ENCODE results near the gene ATP8B1.
A peak's percentile ranks its signal among the peaks of the same experiment; 100 is the strongest.
"Not testable (repeated sequence)": the region's sequence is repeated elsewhere in the genome, so short reads cannot be mapped to it uniquely, and the experiment has no call there.

Gene ATP8B1

DNA sequence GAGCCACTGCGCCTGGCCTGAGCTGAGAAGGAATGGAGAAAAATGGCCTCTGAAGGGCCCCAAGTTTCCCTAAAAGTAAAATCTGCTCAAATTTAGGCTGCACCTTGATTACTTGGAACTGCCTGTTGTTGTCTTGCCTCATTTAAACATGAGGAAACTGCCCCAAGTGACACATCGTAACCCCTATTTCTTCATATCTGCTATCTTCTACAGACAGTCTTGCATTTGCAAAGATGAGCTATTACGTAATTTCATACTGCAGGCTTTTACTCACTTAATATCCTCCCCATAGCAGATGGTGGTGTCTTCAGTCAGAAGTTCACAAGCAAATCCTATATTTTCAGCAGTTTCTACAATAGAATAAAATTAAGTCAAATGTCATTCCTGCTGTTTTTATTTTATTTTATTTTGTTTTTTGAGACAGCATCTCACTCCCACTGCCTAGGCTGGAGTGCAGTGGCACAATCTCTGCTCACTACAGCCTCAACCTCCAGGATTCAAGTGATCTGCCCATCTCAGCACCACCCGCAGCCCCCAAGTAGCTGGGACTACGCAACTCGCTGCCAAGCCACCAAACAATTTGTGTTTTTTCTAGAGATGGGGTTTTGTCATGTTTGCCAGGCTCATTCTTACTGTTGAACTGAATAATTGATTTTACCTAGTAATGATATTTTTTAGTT is 136.2 kb downstream of the ATP8B1 start:
- no peak for DNase-seq (ENCODE audit: low read depth, low spot score)

DNA sequence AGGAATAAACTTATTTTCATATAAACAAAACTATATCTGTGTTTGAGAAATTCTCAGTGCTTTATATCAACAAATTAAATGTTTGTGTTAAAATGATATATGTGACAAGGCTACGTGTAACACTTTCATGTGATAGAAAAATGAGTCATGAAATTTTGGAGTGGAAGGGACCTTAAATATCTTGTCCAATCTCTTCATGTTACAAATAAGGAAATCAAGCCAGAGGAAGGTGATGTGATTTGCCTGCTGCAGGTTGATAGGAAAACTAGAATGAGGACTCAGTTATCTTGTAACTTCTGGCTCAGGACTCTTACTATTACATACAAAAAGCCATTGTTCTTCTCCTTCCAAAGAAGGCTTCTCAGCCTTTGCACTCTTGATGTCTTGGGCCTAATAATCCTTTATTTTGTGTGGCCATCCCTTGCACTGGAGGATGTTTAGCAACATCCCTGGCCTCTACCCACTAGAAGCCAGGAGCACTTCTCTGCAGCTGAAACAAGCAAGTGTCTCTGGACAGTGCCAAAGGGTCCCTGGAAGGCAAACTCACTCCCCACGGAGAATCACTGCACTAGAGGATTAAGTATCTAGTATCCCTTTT is 138.4 kb downstream of the ATP8B1 start:
- no peak for DNase-seq (ENCODE audit: low read depth, low spot score)

DNA sequence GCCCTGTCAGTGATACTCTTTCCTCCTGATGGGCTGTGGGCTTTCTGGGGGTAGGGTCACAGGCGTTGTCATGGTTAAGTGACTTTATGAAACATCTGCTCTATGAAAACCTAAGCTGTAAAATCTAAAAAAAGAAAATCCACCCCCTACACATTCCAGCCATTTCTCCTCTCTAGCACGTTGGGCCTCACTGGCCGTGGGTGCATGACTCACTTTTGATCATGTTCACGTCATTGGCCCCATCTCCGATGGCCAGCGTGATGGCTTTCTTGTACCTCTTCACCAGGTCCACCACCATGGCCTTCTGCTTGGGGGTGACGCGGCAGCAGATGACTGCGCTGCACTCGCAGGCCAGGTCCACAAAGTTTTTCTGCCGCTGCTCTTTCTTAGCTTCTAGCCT is 142.2 kb downstream of the ATP8B1 start:
- no peak for DNase-seq (ENCODE audit: low read depth, low spot score)

DNA sequence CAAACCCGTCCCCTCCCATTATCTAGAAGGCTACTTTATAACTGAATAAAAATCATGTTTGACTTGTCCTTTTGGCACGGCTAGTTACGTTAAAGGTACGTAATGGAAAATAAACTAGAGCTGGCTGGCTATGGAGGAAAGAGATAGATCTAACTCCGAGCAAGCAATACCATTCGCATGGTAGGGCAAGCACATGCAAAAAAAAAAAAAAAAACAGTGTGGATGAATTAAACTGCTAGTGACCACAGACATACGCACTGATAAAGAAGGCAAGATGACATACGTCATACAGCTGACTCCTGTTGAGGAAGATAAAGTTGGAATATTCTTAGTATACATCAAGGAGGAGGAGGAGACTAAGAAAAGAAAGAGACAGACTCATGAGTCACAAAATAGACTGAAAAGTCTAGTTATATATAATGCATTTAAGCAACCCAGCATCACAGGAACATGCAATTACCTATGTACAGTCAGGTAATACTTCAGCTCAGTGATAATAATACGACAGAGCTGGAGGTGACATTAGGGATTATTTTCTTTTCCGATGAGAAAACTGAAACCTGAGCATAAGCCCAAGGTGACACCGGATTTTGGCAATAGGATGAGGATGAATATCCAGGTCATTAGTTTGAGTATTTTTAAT is 143.5 kb downstream of the ATP8B1 start:
- no peak for DNase-seq (ENCODE audit: low read depth, low spot score)

DNA sequence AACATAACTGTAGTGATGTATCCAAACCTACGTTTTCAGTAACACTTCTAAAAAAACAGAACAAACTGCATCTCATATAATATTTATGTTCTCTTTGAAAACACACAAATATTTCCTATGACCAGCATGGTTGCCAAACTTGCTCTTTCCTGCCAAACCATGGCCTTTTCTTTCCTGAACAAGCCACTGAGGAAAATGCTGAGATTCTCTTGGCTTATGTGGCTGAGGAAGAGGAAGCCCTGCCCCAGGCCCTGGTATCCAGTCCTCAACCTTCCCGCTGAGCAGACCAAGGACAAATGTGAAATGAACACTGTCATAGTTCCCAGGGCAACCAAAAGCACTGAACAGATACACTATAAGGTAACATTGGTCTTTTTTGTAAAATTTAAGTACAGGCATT is 145.6 kb downstream of the ATP8B1 start:
- no peak for DNase-seq (ENCODE audit: low read depth, low spot score)

DNA sequence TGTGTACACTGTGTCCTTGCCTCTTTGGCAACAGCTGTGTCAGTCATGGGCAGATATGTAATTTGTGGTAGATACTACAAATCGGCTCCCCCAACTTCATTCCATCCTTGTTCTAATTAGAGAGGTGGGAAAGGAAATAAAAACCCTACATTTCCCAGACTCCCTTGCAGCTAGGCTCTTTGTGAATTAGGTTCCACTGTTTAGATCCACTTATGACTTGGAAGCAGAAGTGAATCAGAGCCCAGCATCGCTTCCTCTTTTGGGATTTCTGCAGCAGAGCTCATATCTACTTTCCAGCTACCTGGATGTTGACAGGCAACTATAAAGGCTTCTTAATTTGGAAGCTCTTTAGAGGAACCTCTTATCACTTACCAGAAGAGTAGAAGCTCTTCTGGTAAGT is 147.4 kb downstream of the ATP8B1 start:
- DNase-seq (ENCODE audit: low read depth, low spot score), result no peak

DNA sequence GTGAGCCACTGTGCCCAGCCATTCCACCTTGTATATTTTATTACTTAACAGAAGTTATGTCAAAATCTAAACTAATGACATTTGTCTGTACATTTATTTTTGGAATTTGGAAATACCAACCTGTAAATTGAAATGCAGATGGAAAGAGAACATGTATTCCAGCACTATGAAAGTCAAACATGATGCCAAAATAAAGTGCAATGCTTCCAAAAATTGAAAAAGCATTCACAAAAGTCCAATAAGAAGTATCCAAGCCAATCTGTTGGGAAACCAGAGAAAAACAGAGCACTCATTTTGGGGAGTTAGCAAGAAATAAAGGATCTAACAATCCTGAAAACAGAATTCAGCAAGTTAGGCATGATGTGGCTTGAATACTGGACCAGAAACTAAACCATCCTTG is 151.2 kb downstream of the ATP8B1 start:
- DNase-seq (ENCODE audit: low read depth, low spot score), result no peak

DNA sequence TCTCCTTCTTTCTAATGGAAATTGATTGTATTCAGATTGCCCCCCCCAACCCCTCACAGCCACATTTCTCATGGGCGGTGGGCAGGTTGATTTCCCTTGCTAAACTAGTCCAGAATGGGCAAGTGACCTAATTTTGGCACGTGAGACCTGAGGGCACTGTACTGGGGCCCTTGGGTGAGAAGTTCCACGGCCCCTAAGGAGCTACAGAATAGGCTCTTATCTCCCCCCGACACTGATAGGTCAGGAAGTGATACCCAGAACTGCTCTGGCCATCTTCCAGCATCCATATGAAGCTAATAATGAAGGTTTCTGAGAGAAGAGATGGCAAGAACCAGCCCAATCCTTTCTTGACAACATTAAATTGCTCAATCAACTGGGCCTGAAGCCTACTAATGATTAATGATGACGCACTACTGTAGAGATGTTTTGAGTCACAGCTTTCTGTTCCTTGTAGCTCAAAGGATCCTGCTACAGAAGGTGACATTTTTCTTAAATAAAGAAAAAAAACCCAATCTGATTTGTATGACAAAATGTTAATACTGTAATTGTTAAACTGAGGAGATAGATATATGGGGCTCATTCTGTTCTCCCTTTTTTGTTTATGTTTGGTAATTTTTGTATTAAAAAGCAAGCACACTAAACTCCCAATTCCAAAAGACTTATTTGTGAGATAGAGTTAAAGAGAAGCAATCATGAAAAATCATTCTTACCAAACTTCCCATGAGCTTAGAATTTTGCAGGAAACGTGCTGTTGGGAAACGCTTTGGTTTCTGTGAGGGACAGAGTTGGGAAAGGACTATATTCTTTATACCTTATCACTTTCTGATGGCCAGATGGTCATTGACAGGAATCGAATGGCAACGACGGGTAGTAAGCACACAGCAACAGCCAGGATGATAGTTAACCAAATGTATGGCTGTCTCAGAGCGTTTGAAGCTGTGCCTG is 153.3 kb downstream of the ATP8B1 start:
- no peak for DNase-seq (ENCODE audit: low read depth, low spot score)

DNA sequence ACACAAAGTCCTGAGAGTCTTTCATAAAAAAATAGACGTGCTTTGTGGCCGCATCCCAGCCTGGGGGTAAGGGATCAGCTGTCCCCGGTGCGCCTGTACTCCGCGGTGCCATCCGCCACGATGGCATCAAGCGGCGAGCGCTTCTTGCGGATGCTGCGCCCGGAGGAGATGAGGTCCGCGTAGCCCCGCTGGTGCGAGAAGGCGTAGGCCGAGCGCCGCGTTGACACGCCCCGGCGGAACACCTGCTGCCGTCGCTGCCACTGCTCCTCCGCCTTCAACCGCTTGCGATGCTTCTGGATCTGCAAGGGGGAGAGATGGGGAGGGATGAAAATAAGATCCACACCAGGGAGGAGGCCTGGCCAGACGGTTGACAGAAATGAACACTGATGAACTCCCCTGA is 154.7 kb downstream of the ATP8B1 start:
- no peak for DNase-seq (ENCODE audit: low read depth, low spot score)

DNA sequence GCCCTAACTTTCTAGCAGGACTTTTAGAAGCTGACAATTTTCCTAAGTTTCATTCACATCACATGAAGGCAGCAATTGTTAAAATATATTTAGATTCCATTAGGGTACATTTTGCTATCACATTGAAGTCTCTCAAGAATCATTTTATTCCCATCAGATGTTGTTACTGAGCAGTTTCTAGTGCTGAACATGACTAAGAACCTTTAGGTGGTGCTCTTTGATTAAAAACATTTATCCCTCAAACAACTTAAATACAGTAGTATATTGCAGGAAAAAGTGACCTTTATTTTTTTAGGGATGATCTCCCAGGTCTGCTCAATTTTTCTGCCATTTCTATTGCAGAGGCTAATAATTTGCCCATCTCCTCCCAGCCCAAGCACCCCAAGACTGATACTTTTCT is 158.6 kb downstream of the ATP8B1 start:
- no peak for DNase-seq (ENCODE audit: low read depth, low spot score)

DNA sequence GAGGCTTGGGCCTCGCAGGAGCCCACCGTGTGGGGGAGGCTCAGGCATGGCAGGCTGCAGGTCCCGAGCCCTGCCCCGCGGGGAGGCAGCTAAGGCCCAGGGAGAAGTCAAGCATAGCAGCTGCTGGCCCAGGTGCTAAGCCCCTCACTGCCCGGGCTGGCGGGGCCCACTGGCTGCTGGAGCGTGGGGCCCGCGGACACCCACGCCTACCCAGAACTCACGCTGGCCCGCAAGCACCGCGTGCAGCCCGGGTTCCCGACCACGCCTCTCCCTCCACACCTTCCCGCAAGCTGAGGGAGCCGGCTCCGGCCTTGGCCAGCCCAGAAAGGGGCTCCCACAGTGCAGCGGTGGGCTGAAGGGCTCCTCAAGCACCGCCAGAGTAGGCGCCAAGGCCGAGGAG is 159.4 kb downstream of the ATP8B1 start:
- DNase-seq (ENCODE audit: low read depth, low spot score), result not testable (repeated sequence)

DNA sequence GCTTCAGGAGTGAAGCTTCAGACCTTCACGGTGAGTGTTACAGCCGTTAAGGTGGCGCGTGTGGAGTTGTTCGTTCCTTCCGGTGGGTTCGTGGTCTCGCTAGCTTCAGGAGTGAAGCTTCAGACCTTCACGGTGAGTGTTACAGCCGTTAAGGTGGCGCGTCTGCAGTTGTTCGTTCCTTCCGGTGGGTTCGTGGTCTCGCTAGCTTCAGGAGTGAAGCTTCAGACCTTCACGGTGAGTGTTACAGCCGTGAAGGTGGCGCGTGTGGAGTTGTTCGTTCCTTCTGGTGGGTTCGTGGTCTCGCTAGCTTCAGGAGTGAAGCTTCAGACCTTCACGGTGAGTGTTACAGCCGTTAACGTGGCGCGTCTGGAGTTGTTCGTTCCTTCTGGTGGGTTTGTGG is 160.7 kb downstream of the ATP8B1 start:
- not testable (repeated sequence) for DNase-seq (ENCODE audit: low read depth, low spot score)

DNA sequence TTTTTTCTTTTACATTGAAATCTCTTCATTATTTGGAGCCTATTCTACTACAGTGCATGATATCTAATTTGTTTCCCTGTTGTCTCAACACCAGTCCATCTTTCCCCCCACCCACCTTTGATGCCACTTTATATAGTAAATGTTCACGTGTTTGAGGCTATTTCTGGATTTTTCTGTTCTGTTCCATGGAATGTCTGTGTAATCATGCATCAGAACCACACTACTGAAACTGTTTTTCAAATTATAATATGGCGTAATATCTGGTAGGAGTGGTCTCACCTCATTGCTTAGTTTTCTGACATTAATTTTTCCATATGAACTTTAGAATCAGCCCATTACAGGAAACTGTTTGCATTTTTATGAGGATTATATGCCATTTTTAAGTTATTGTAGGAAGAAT is 162.4 kb downstream of the ATP8B1 start:
- no peak for DNase-seq (ENCODE audit: low read depth, low spot score)

DNA sequence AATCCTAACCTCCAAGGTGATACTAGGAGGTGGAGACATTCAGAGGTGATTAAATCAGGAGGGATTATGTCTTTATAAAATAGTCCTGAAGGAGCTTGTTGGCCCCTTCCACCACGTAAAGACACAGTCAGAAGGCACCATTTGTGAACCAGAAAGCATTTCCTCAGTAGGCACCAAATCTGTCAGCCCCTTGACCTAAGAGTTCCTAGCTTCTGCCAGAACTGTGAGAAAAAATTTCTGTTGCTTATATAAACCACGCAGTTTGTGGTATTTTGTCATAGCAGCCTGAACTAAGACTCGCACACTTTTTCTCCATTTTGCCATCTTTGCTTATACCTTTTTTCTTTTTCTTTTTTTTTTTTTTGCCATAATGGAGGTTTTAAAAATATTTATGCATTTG is 162.9 kb downstream of the ATP8B1 start:
- no peak for DNase-seq (ENCODE audit: low read depth, low spot score)

DNA sequence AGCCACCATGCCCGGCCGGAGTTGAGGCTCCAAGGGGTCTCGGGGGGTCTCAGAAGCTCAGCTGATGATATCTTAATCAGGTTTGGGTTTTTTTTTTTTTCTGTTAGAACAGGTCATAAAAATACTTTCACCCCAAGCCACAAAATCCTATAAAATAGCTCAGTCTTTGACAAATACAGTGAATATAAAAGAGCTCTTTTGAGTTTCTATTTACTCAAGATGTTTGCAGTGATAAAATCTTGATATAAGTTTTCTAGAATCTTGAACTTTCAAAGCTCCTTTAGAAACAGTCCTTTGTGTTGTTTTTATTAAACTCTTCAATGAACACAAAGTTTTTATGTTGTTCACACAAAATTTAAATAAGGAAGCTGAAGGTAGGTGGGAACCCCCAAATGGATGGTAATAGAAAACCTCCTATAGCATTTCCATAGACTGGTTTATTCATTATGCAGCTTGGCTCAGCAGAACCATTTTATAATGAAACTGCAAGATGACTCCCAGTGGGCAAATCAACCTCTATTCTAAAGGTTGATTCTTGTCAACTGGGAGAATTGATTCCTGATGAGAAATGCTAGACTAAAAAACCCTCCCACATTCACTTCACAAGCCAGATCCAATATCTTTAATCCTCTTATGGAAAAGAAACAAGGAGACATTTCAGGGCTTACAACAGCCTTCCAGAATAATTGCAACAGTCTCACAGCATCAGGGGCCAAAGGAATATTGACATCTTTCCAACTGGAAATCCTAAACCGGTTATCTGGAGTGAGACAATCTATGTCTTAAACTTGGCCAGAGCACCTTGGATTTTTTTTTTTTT is 167.9 kb downstream of the ATP8B1 start:
- DNase-seq (ENCODE audit: low read depth, low spot score), result no peak

DNA sequence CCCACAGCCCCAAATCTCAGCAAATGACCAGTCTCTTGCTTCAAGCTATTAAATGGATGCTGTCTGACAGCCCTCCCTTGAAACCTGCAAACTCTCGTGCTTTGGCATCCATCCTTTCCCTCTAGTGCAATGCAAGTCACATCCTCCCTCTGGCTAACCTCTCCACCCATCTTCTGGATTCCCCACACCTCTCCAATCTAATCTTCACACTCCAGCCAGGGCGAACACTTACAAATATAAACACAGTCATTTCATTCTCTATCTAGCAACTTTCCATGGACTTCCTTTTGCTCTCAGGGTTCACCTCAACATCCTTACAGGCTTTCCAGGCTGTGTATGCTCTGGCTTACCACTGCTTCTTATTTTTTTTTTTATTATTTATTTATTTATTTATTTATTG is 171.4 kb downstream of the ATP8B1 start:
- DNase-seq (ENCODE audit: low read depth, low spot score), result no peak

DNA sequence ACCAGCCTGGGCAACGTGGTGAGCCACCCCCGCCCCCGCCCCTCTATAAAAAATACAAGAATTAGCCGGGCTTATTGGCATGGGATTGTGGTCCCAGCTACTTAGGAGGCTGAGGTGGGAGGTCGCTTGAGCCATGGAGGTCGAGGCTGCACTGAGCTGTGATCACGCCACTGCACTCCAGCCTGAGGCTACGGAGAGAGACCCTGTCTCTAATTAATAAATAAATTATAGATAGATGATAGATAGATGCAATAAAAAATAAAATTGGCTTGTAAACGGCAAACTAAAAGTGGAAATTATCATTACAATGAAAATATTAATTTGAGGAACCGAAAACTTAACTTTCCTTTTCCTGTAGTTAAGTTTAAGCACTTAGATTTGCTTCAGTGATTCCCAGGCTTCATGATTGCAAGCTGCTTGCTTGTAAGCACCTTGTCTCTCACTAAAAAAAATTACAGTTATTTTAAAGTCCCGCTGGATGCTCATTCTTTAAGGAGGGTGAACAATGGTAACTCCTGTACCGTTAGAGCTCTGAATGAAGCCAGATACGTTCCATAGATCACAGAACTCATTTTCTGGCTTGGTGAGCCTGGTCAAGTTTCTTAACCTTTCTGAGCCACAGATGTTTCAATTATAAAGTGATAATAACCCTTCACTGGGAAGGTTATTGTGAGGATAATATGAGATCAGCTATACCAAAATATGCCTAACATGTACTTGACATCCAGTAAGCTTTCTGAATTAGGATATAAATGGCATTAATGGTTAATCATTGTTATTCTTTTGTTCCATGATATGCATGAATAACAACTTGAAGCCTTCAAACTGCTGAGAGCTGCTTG is 172.1 kb downstream of the ATP8B1 start:
- DNase-seq (ENCODE audit: low read depth, low spot score), result no peak

DNA sequence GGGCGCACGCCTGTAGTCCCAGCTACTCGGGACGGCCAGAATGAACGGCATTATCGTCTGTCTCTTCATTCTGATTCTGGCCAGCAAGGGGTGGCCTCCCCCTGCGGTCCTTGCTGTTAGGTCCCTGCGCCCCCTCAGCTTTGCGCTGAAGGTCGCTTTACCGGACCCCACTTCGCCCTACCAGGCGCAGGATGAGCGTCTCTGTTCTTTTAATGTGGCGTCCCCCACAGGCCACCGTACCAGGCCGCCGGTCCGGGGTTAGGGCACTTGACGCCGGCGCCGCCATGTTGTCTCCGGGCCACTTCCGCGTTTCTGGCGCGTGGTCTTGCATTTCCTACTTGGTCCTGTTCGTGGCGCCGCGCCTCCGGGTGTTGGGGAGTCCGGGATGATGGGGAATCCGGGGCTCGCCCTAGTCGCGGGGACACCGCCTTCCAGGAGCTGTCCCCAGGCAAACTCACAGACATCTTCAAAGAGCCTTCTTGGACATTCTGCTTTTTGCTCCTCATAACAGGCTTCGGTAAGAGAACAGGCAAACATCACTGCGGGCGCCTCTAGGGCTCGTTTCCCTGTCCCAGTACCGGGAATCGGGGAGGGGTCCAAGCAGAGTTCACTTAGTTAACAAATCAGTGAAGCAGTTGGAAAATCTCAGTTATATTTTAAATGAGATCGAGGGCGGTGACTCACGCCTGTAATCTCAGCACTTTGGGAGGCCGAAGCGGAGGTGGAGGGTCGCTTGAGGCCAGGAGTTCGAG is 172.9 kb downstream of the ATP8B1 start:
- DNase-seq (ENCODE audit: low read depth, low spot score), result peak; percentile 92

DNA sequence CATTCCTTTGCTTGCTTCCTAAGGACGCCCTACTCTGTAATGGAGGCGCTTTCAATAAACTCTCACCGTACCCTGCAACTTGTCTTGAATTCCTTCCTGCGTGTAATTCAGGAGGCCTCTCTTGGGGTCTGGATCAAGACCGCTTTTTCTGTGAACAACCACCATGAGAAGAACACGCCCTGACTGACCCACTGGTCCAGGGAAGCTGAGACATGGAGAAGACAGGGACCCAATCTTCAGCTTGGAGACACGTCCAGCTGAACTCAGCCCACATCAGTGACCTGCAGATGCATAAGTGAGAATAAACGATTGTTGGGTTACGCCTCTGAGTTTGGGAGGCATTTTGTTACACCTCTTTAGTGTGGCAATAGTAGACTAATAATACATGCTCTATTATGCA is 173.7 kb downstream of the ATP8B1 start:
- DNase-seq (ENCODE audit: low read depth, low spot score), result no peak

DNA sequence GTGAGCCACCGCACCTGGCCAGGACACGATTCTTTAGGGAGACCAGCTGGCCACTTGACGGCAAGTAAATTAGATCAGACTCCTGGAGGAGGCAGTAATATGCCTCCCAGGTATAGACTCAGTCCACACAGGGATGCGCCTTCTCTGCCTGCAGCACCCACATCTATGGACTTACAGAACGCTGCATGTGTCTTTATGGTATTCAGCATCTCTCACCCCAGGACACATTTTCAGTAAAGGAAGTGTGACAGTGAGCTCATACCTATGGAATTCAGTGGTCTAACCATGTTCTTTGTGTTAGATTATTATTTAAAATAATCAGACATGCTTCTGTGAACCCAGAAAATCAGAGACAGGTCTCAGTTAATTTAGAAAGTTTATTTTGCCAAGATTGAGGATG is 175.6 kb downstream of the ATP8B1 start:
- DNase-seq (ENCODE audit: low read depth, low spot score), result no peak
